ENCODE data around the gene DOCK11. TPM values are rescaled to one million over a fixed set of nuclear protein-coding genes. Genes with fewer than 3 reads are reported as not detected.

The DOCK11 gene
- total and polyA plus RNA-seq, 2 experiments from 2014 or later: 11.7 to 21.9 TPM

GRCh38 chrX:118593407-118593806 is 97.8 kb downstream of the DOCK11 start:
- no peak overlapping the region for H3K27ac ChIP-seq
- no peaks in the 10 kb centered on the region for H4K20me1 ChIP-seq (ENCODE audit: insufficient read depth)
- H3K4me3 ChIP-seq: no peak overlapping the region
- TF ChIP-seq EZH2 (IDR thresholded peaks at IDR 0.05; ENCODE audit: insufficient read depth, poor library complexity, severe bottlenecking) (no peak), EZH2phosphoT487 (IDR thresholded peaks at IDR 0.05; ENCODE audit: insufficient read depth, low read depth) (no peak)
- H3F3A ChIP-seq (ENCODE audit: insufficient read depth): no peaks in the 10 kb centered on the region
- no peaks in the 10 kb centered on the region for H3K4me1 ChIP-seq (ENCODE audit: insufficient read depth)
- H3K9ac ChIP-seq: no peak overlapping the region
- no peaks in the 10 kb centered on the region for H3K9me2 ChIP-seq (ENCODE audit: insufficient read depth)
- WGBS, 2 experiments (ENCODE audit: low coverage in 1 of 2, low lambda C conversion rate in 2 of 2, missing lambda C conversion rate in 2 of 2): 98 to 100% methylated on average over 3 of the region's 3 CpGs
- H3K79me2 ChIP-seq (ENCODE audit: insufficient read depth): no peaks in the 10 kb centered on the region
- H3K36me3 ChIP-seq (ENCODE audit: low read depth): peaks cover 2% of the 10 kb centered on the region; the same call in 1 of the 2 replicates
- H3K4me2 ChIP-seq (ENCODE audit: unreplicated experiment): no peak overlapping the region
- DNase-seq: no peak
- H3K9me3 ChIP-seq (ENCODE audit: low read depth): no peaks in the 10 kb centered on the region
- in situ Hi-C loops (cut with MboI): loop anchor here (25.0 kb wide), 1 partner anchor 131 kb away; no protein-coding TSS in a partner anchor
- no peak overlapping the region for H2AFZ ChIP-seq
- H3K27me3 ChIP-seq (replicated peaks; ENCODE audit: insufficient read depth): no peaks in the 10 kb centered on the region

GRCh38 chrX:118594697-118595420 is 99.2 kb downstream of the DOCK11 start:
- Histone ChIP-seq H3K9ac (no peak overlapping the region), H3K4me2 (ENCODE audit: unreplicated experiment) (no peak overlapping the region), H3K4me1 (ENCODE audit: insufficient read depth) (no peaks in the 10 kb centered on the region), H3K27me3 (replicated peaks; ENCODE audit: insufficient read depth) (no peaks in the 10 kb centered on the region), H4K20me1 (ENCODE audit: insufficient read depth) (no peaks in the 10 kb centered on the region), H3K27ac (no peak overlapping the region), H3K4me3 (no peak overlapping the region), H2AFZ (no peak overlapping the region), H3K9me2 (ENCODE audit: insufficient read depth) (no peaks in the 10 kb centered on the region), H3K36me3 (ENCODE audit: low read depth) (no peaks in the 10 kb centered on the region), H3K9me3 (ENCODE audit: low read depth) (no peaks in the 10 kb centered on the region), H3F3A (ENCODE audit: insufficient read depth) (no peaks in the 10 kb centered on the region), H3K79me2 (ENCODE audit: insufficient read depth) (no peaks in the 10 kb centered on the region)
- WGBS, 2 experiments (ENCODE audit: low coverage in 1 of 2, low lambda C conversion rate in 2 of 2, missing lambda C conversion rate in 2 of 2): 93 to 100% methylated on average over 4 of the region's 4 CpGs
- TF ChIP-seq EZH2 (IDR thresholded peaks at IDR 0.05; ENCODE audit: insufficient read depth, poor library complexity, severe bottlenecking): no peak
- TF ChIP-seq EZH2phosphoT487 (IDR thresholded peaks at IDR 0.05; ENCODE audit: insufficient read depth, low read depth): no peak
- in situ Hi-C loops (cut with MboI): loop anchor here (25.0 kb wide), 1 partner anchor 133 kb away; no protein-coding TSS in a partner anchor
- DNase-seq: no peak

- H3K79me2 ChIP-seq (ENCODE audit: insufficient read depth): no peaks in the 10 kb centered on the region
- no peak for TF ChIP-seq EZH2phosphoT487 (IDR thresholded peaks at IDR 0.05; ENCODE audit: insufficient read depth, low read depth)
- TF ChIP-seq EZH2 (IDR thresholded peaks at IDR 0.05; ENCODE audit: insufficient read depth, poor library complexity, severe bottlenecking): no peak
- no peak overlapping the region for H3K27ac ChIP-seq
- H3K4me2 ChIP-seq (ENCODE audit: unreplicated experiment): no peak overlapping the region
- H3K4me3 ChIP-seq: no peak overlapping the region
- in situ Hi-C loops (cut with MboI): loop anchor here (25.0 kb wide), 1 partner anchor 133 kb away; no protein-coding TSS in a partner anchor
- H3K9ac ChIP-seq: no peak overlapping the region
- WGBS, 2 experiments (ENCODE audit: low coverage in 1 of 2, low lambda C conversion rate in 2 of 2, missing lambda C conversion rate in 2 of 2): 54 to 58% methylated on average over 7 of the region's 7 CpGs
- H2AFZ ChIP-seq: no peak overlapping the region
- H3F3A ChIP-seq (ENCODE audit: insufficient read depth): no peaks in the 10 kb centered on the region
- no peaks in the 10 kb centered on the region for H3K36me3 ChIP-seq (ENCODE audit: low read depth)
- no peaks in the 10 kb centered on the region for H3K4me1 ChIP-seq (ENCODE audit: insufficient read depth)
- no peaks in the 10 kb centered on the region for H3K9me3 ChIP-seq (ENCODE audit: low read depth)
- no peak for DNase-seq
- H3K27me3 ChIP-seq (replicated peaks; ENCODE audit: insufficient read depth): no peaks in the 10 kb centered on the region
- H4K20me1 ChIP-seq (ENCODE audit: insufficient read depth): no peaks in the 10 kb centered on the region
- no peaks in the 10 kb centered on the region for H3K9me2 ChIP-seq (ENCODE audit: insufficient read depth)
Observed at GRCh38 chrX:118595501-118596042, 100.0 kb downstream of the DOCK11 start.

GRCh38 chrX:118596390-118596789 is 100.8 kb downstream of the DOCK11 start:
- H3K27ac ChIP-seq: no peak overlapping the region
- no peaks in the 10 kb centered on the region for H3K9me2 ChIP-seq (ENCODE audit: insufficient read depth)
- DNase-seq: no peak
- H3K4me3 ChIP-seq: no peak overlapping the region
- in situ Hi-C loops (cut with MboI): loop anchor here (25.0 kb wide), 1 partner anchor 134 kb away; no protein-coding TSS in a partner anchor
- no peaks in the 10 kb centered on the region for H3K4me1 ChIP-seq (ENCODE audit: insufficient read depth)
- H3K79me2 ChIP-seq (ENCODE audit: insufficient read depth): no peaks in the 10 kb centered on the region
- TF ChIP-seq EZH2phosphoT487 (IDR thresholded peaks at IDR 0.05; ENCODE audit: insufficient read depth, low read depth) (no peak), EZH2 (IDR thresholded peaks at IDR 0.05; ENCODE audit: insufficient read depth, poor library complexity, severe bottlenecking) (no peak)
- no peaks in the 10 kb centered on the region for H3K36me3 ChIP-seq (ENCODE audit: low read depth)
- no peak overlapping the region for H3K4me2 ChIP-seq (ENCODE audit: unreplicated experiment)
- H3K27me3 ChIP-seq (replicated peaks; ENCODE audit: insufficient read depth): no peaks in the 10 kb centered on the region
- no peaks in the 10 kb centered on the region for H4K20me1 ChIP-seq (ENCODE audit: insufficient read depth)
- no peaks in the 10 kb centered on the region for H3F3A ChIP-seq (ENCODE audit: insufficient read depth)
- no peak overlapping the region for H3K9ac ChIP-seq
- H3K9me3 ChIP-seq (ENCODE audit: low read depth): no peaks in the 10 kb centered on the region
- H2AFZ ChIP-seq: no peak overlapping the region
